NCI-H187 (cell line): ENCODE measurements around the gene BRAT1.
"Not testable (repeated sequence)": the region's sequence is repeated elsewhere in the genome, so short reads cannot be mapped to it uniquely, and the experiment has no call there.

Experiments
- DNase-seq, 2 experiments: peaks; one replicate each; lab custom pipeline; 2025; lab: John Stamatoyannopoulos, UW

The BRAT1 gene

GRCh38 chr7:2555121-2556052 is at the start of gene BRAT1:
BRAT1 (minus strand) TSS chr7:2555524; CDS start chr7:2554431, 1,093 bp downstream.
- peak; percentile 88 to 94 for DNase-seq

DNA sequence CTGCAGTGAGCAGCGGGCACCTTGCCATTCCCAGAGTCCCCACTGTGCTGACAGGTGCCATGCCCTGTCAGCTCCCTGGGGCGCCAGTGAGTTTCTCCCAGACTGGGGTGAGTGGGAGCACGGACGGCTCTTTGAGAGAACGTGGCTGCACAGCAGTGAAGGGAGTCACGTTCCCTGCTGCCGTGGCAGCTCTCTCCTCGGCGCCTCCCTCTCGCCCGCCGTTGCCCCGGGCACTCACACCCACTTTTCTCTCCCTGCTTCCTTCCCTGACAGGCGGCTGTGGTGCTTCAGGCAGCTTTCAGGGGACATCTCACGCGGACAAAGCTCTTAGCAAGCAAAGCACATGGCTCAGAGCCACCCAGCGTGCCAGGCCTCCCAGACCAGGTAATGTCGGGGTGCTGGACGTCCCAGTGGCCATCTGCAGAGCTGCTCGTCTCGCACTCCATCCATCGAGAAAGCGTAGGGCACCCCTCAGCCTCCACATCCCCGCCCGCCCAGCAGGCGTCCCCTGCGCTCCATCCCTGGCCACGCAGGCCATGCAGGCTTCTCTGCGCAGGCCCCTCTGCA is 49.4 kb upstream of the BRAT1 start:
- no peak for DNase-seq

GRCh38 chr7:2603044-2603965 is 48.0 kb upstream of the BRAT1 start:
- DNase-seq = no peak

DNA sequence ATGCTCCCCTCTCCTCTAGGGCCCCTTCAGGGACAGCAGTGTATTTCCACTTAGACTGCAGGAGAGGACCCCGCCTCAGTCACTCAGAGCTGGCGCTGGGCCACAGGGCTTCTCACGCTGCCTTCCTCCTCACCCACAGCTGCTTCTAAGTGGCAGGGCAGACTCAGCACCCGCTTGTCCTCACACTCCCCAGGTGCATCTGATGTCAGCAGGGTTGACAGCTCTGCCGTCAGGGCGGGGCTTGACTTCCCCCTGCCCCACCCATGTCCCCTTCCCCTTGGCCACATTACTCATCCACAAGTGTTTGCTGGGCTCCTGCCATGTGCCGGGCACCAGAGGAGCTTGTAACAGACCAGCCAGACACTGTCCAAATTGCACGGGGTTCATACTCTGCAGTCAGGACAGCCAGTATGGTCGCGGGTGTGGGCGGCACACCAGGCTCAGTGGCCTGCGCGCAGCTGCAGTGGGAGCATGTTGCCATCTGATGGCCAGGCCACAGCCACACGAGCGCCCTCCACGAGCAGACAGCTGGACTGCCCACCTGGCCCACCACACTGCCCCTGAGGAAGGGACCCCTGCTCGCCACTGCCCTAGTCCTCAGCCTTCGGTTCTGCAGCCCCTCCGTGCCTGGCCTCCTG is 47.2 kb upstream of the BRAT1 start:
- DNase-seq = peak; percentile 27 to 39

DNA sequence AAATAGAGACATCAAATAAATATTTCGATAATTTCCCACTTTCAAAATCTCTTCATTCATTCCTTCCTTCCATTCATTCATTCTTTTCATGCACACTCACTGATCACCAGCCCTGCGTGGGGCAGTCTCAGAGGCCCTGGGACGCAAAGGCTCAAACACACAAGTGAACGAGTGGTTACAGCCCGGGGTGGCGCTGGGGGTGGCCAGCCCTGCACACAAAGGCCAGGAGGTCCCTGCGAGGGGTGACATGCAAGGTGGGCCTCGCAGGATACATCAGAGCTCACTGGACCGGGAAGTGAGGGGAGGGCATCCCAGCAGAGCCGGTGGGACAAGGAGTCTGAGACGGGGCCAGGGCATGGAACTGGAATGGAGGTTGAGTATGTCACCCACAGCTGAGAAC is 46.6 kb upstream of the BRAT1 start:
- no peak for DNase-seq

- DNase-seq = no peak
Measured at GRCh38 chr7:2601065-2601464, 45.7 kb upstream of the BRAT1 start.

GRCh38 chr7:2598154-2598823 is 43.0 kb upstream of the BRAT1 start:
- DNase-seq = no peak

- no peak for DNase-seq
Measured at GRCh38 chr7:2597273-2597640, 41.9 kb upstream of the BRAT1 start.

- no peak for DNase-seq
Measured at GRCh38 chr7:2596464-2597272, 41.3 kb upstream of the BRAT1 start.

DNA sequence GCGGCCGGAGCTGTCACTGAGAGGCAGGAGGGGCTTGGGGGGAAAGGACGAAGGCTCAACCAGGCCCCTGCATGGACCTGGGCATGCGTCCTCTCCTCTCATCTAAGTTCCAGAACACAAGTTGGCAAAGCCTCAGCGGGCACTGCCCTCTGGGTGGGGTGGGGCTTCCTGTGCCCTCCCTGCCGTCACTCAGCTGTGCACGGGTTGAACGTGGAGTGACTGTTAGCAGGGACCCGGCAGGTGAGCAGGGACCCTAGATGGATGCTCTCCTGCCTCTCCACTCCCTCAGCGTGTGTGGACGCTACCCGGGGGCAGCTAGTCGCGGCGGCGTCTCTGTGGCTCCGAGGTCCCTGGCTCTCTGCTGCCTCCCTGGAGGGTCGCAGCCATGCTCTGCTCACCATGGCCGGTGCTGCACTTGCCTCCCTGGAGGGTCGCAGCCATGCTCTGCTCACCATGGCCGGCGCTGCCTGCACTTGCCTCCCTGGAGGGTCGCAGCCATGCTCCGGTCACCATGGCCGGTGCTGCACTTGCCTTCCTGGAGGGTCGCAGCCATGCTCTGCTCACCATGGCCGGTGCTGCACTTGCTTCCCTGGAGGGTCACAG is 40.0 kb upstream of the BRAT1 start:
- no peak for DNase-seq

- DNase-seq = no peak
Measured at GRCh38 chr7:2594599-2594998, 39.3 kb upstream of the BRAT1 start.

GRCh38 chr7:2593036-2593727 is 37.9 kb upstream of the BRAT1 start:
- DNase-seq = no peak

DNA sequence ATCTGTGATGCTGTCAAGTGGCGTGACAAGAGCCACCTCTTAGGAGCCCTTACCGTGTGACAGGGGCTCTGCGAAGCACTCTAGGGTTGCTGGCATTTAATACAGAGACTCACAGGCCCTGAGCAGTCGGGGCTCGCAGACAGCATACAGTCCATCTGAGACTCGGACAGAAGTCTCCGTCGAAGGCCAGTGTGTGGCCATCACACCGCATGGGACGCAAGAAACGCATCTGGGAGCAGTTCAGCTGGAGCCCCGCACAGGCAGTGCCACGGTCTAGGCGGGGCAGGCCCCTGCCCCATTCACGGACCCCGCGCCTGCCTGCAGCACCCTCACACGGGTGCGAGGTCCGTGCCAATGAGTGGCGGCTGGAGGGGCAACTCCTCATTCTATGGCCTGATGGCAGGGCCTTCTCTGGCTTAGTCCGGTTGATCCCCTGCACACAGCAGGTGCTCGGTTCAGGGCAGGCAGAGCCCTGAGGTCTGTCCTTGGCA is 37.1 kb upstream of the BRAT1 start:
- DNase-seq = no peak

DNA sequence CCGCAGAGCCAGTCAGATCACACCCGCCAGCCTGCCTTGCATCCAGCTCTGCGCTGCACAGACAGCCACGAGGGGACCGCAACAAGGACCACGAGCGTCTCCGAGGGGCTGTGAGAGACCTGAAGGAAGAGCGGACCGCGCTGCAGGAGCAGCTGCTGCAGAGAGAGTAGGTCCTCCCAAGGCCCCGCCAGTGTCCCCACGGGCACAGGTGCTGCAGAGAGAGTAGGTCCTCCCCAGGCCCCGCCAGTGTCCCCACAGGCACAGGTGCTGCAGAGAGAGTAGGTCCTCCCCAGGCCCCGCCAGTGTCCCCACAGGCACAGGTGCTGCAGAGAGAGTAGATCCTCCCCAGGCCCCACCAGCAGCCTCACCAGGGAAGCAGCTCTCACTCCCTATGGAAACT is 34.6 kb upstream of the BRAT1 start:
- DNase-seq = not testable (repeated sequence)

GRCh38 chr7:2589341-2589740 is 34.0 kb upstream of the BRAT1 start:
- no peak for DNase-seq

- DNase-seq = no peak
Measured at GRCh38 chr7:2587778-2588177, 32.5 kb upstream of the BRAT1 start.

GRCh38 chr7:2587134-2587533 is 31.8 kb upstream of the BRAT1 start:
- no peak for DNase-seq

DNA sequence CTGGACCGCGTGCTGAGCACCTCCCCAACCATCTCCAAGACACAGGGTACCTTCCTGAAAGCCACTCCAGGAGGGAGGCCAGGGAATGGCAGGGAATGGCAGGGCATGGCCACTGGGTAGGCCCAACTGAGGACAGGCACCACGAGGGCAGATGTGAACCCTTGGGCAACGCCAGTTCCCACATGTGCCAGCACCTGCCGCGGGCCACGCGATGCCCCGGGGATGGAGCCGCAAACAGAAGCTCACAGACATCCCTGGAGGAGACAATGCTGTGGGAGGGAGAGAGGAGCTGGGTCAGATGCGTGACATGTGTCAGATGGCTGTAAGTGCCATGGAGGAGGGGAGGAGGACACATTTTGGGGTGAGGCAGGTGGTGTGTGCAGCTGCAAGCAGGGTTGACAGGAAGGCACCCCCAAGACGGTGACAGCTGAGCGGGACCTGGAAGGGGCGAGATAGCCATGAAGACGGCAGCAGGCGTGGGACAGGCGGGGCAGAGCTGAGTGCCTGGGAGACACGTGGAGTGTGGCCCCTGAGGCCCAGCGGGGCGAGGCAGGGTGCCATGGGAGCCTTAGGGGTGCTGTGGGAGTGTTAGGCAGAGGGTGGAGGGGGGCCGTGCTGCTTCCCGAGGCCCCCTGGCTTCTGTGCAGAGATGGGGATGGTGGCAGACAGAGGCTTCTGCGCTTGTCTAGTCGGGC is 31.1 kb upstream of the BRAT1 start:
- DNase-seq = no peak

GRCh38 chr7:2585446-2585845 is 30.1 kb upstream of the BRAT1 start:
- DNase-seq = peak in 1 of 2 experiments; percentile 6
